HEK293 (cell line): ENCODE data around the gene INSRR.

Experiments
- SALL2 ChIP-seq: fragments of 450-650 bp; formaldehyde crosslinking; IDR thresholded peaks from 2 replicates; pipeline ENCODE4 v1.5.0; 2017; ENCODE audit warnings: missing biosample characterization, mild to moderate bottlenecking, missing genetic modification characterization, borderline replicate concordance
- ZBTB8A ChIP-seq: fragments of 450-650 bp; formaldehyde crosslinking; IDR thresholded peaks from 2 replicates; pipeline ENCODE4 v1.5.1; 2016; ENCODE audit warnings: missing biosample characterization, missing genetic modification characterization
- ZNF155 ChIP-seq: fragments of 450-650 bp; formaldehyde crosslinking; IDR thresholded peaks from 2 replicates; pipeline ENCODE4 v1.5.1; 2016; ENCODE audit warnings: missing biosample characterization, missing genetic modification characterization
- ZNF266 ChIP-seq: fragments of 450-650 bp; formaldehyde crosslinking; IDR thresholded peaks from 2 replicates; pipeline ENCODE4 v1.5.1; 2016; ENCODE audit warnings: missing biosample characterization, missing genetic modification characterization, low read depth
- ZNF391 ChIP-seq: fragments of 450-650 bp; formaldehyde crosslinking; IDR thresholded peaks from 2 replicates; pipeline ENCODE4 v1.5.1; 2016; ENCODE audit warnings: low read depth, missing biosample characterization, missing genetic modification characterization, borderline replicate concordance
- ZNF704 ChIP-seq: fragments of 450-650 bp; formaldehyde crosslinking; IDR thresholded peaks from 2 replicates; pipeline ENCODE4 v1.5.1; 2016; ENCODE audit warnings: missing biosample characterization, missing genetic modification characterization
- ZNF785 ChIP-seq: fragments of 450-650 bp; formaldehyde crosslinking; IDR thresholded peaks from 2 replicates; pipeline ENCODE4 v1.5.1; 2016; ENCODE audit warnings: missing biosample characterization, missing genetic modification characterization
- ZNF830 ChIP-seq: fragments of 450-650 bp; IDR thresholded peaks from 2 replicates; pipeline ENCODE4 v1.5.0; 2018; ENCODE audit warnings: missing biosample characterization, missing genetic modification characterization, low read depth, mild to moderate bottlenecking, moderate library complexity
- ZSCAN23 ChIP-seq: fragments of 450-650 bp; formaldehyde crosslinking; IDR thresholded peaks from 2 replicates; pipeline ENCODE4 v1.5.1; 2016; ENCODE audit warnings: missing biosample characterization, missing genetic modification characterization
- TF ChIP-seq, protein P1 (sequence below): fragments of 450-650 bp; formaldehyde crosslinking; IDR thresholded peaks from 2 replicates; pipeline ENCODE4 v1.5.1; 2016; ENCODE audit warnings: missing biosample characterization, missing genetic modification characterization

- TF ChIP-seq, protein P1, sequence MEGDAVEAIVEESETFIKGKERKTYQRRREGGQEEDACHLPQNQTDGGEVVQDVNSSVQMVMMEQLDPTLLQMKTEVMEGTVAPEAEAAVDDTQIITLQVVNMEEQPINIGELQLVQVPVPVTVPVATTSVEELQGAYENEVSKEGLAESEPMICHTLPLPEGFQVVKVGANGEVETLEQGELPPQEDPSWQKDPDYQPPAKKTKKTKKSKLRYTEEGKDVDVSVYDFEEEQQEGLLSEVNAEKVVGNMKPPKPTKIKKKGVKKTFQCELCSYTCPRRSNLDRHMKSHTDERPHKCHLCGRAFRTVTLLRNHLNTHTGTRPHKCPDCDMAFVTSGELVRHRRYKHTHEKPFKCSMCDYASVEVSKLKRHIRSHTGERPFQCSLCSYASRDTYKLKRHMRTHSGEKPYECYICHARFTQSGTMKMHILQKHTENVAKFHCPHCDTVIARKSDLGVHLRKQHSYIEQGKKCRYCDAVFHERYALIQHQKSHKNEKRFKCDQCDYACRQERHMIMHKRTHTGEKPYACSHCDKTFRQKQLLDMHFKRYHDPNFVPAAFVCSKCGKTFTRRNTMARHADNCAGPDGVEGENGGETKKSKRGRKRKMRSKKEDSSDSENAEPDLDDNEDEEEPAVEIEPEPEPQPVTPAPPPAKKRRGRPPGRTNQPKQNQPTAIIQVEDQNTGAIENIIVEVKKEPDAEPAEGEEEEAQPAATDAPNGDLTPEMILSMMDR (tag by site-specific recombination) = no peak
- TF ChIP-seq ZNF830 (tag by site-specific recombination) (no peak), ZBTB8A (tag by site-specific recombination) (no peak), ZNF704 (no peak), ZNF266 (no peak), ZNF785 (no peak), ZNF155 (tag by site-specific recombination) (no peak), SALL2 (tag by site-specific recombination) (no peak), ZNF391 (tag by site-specific recombination) (no peak), ZSCAN23 (tag by site-specific recombination) (no peak)
Observed at GRCh38 chr1:156851779-156852417, 7.0 kb downstream of the INSRR start.
